Measurements from ENCODE around the gene GAMT. TPM values are rescaled to one million over a fixed set of nuclear protein-coding genes. Genes with fewer than 3 reads are reported as not detected.

The GAMT gene
- total RNA-seq, 4 donors from 2014 or later = 27.8 to 40.3 (median 34.0) TPM

- TF ChIP-seq POLR2A (IDR thresholded peaks at IDR 0.05) (no peak), EP300 (IDR thresholded peaks at IDR 0.05) (no peak), CTCF (IDR thresholded peaks at IDR 0.05) (no peak), POLR2AphosphoS5 (IDR thresholded peaks at IDR 0.05) (no peak)
- Histone ChIP-seq H3K4me1 (peaks cover 69% of the 10 kb centered on the region), H3K4me3 (no peak overlapping the region), H3K27ac (no peak overlapping the region), H3K9me3 (no peaks in the 10 kb centered on the region), H3K36me3 (peaks cover 14% of the 10 kb centered on the region), H3K27me3 (no peaks in the 10 kb centered on the region)
- DNase-seq (ENCODE audit: low spot score in 2 of 2) = no peak
- WGBS = 95% methylated on average over 7 of the region's 9 CpGs
Measured at GRCh38 chr19:1397838-1398237, 3.5 kb downstream of the GAMT start.

DNA sequence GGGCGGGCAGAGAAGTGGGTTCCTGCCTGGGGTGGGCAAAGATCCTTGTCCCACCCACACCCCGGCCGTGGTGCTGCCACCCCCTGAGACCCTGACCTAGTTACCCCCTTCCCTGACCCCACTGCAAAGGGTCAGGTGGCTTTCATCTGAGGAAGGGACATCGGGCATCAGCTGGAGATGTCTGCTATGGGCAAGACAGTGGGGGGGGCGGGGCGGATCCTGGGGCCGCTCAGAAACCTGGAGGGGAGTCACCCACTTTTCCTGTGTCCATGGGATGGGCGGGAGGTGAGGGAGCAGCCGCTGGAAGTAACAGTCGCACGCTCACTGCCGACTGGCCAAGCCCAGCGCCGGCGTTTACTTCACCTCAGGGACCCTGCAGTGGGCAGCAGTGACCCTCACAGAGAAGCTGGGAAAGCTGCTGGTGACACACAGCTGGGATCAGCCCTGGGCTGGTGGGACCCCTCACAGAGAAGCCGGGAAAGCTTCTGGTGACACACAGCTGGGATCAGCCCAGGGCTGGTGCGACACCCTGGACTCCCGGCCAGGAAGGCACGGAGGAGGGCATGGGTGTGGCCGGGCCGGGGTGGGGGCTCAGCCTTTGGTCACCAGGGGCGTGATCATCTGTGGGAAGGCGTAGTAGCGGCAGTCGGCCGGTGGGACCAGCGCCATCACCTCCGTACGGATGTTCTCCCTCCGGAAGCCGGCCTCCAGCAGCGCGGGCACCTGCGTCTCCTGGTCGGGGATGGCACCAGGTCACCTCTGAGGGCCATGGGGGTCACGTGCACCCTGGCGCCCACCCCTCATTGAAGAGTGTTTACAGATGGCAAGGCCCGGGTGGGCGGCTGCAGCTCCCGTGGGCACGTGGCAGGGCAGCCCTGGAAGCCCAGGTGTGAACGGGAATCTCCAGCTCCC, 4.3 kb downstream of the GAMT start:
- TF ChIP-seq POLR2AphosphoS5 (IDR thresholded peaks at IDR 0.05) = no peak
- TF ChIP-seq POLR2A (IDR thresholded peaks at IDR 0.05) = no peak
- TF ChIP-seq CTCF (IDR thresholded peaks at IDR 0.05) = no peak
- no peak for TF ChIP-seq EP300 (IDR thresholded peaks at IDR 0.05)
- Histone ChIP-seq H3K4me1 (peaks cover 61% of the 10 kb centered on the region), H3K36me3 (peaks cover 22% of the 10 kb centered on the region), H3K27ac (no peak overlapping the region), H3K27me3 (no peaks in the 10 kb centered on the region), H3K9me3 (no peaks in the 10 kb centered on the region), H3K4me3 (no peak overlapping the region)
- no peak for DNase-seq (ENCODE audit: low spot score in 2 of 2)
- 0% methylated on average over 1 of the region's 42 CpGs for WGBS

- Histone ChIP-seq H3K27ac (no peak overlapping the region), H3K9me3 (no peaks in the 10 kb centered on the region), H3K4me1 (peaks cover 53% of the 10 kb centered on the region), H3K27me3 (no peaks in the 10 kb centered on the region), H3K36me3 (peaks cover 30% of the 10 kb centered on the region), H3K4me3 (no peak overlapping the region)
- TF ChIP-seq POLR2AphosphoS5 (IDR thresholded peaks at IDR 0.05) = no peak
- no peak for TF ChIP-seq CTCF (IDR thresholded peaks at IDR 0.05)
- TF ChIP-seq EP300 (IDR thresholded peaks at IDR 0.05) = no peak
- TF ChIP-seq POLR2A (IDR thresholded peaks at IDR 0.05) = no peak
- no peak for DNase-seq (ENCODE audit: low spot score in 2 of 2)
- 31% methylated on average over 12 of the region's 25 CpGs for WGBS
Measured at GRCh38 chr19:1396019-1396767, 5.1 kb downstream of the GAMT start.

DNA sequence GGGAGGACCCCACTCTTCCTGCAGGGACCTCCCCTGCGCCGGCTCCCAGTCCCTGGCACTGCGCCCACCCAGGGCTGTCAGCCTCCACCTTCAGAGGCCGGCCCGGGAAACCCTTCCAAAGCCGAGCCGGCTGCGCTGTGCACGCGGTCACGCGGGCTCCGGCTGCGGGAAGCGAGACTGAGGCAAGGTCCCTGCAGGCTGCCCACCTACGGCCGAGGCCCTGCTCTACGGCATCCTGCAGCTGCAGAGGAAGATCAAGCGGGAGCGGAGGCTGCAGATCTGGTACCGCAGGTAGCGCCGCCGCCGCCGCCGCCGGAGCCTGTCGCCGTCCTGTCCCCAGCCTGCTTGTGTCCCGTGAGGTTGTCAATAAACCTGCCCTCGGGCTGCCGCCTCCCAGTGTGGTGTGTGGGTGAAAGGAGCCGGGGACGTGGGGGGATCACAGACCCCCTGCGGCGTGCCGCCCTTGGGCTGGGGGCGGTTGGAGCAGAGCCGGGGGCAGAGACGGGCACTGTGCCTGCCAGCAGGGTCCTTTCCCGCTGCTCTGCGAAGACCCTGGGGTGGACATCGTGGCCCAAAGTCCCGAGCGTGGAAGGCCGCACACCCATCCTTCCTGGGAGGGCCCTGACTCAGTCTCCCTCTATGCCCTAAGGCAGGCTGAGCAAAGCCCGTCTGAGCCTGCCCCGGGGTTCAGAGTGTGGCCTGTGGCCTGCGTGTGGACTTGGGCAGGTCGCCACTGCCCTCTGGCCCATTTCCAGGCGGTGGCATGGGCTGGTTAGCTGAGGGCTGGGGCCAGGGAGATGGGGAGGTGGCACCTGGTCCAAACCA, 5.9 kb downstream of the GAMT start:
- 33% methylated on average over 18 of the region's 52 CpGs for WGBS
- no peak for DNase-seq (ENCODE audit: low spot score in 2 of 2)
- Histone ChIP-seq H3K36me3 (peaks cover 38% of the 10 kb centered on the region), H3K4me3 (no peak overlapping the region), H3K4me1 (peaks cover 45% of the 10 kb centered on the region), H3K27me3 (no peaks in the 10 kb centered on the region), H3K27ac (no peak overlapping the region), H3K9me3 (no peaks in the 10 kb centered on the region)
- TF ChIP-seq CTCF (IDR thresholded peaks at IDR 0.05) = no peak
- TF ChIP-seq POLR2A (IDR thresholded peaks at IDR 0.05) = no peak
- TF ChIP-seq EP300 (IDR thresholded peaks at IDR 0.05) = no peak
- TF ChIP-seq POLR2AphosphoS5 (IDR thresholded peaks at IDR 0.05) = no peak
